Smooth muscle cell (in vitro differentiated cells): ENCODE measurements around the gene ABCC5. TPM values are rescaled to one million over a fixed set of nuclear protein-coding genes. Genes with fewer than 3 reads are reported as not detected.

Source experiments
- DNase-seq: peaks from one replicate; lab custom pipeline; 2025; ENCODE audit not compliant: unreplicated experiment; lab: John Stamatoyannopoulos, UW
- H2AFZ ChIP-seq: fragments of 200-600 bp; sonication (generic); 2 replicates; pipeline ENCODE4 v1.6.0; 2016; ENCODE audit warnings: antibody characterized with exemption, low read depth, mild to moderate bottlenecking
- H3F3A ChIP-seq: fragments of 200-600 bp; sonication (generic); 2 replicates; pipeline ENCODE4 v1.6.0; 2017; ENCODE audit warnings: antibody characterized with exemption, low read depth
- H3K27ac ChIP-seq: fragments of 200-600 bp; sonication (generic); 2 replicates; pipeline ENCODE4 v1.5.1; 2016; ENCODE audit warnings: low read depth, mild to moderate bottlenecking
- H3K27me3 ChIP-seq: fragments of 200-600 bp; sonication (generic); 2 replicates; pipeline ENCODE4 v1.6.1; 2016; ENCODE audit warnings: low read depth, mild to moderate bottlenecking
- H3K36me3 ChIP-seq: fragments of 200-600 bp; sonication (generic); 2 replicates; pipeline ENCODE4 v1.5.1; 2016; ENCODE audit warnings: low read depth
- H3K4me1 ChIP-seq: fragments of 200-600 bp; sonication (generic); 2 replicates; pipeline ENCODE4 v1.5.1; 2016; ENCODE audit warnings: low read depth
- H3K4me2 ChIP-seq: fragments of 200-600 bp; sonication (generic); 2 replicates; pipeline ENCODE4 v1.6.0; 2016; ENCODE audit warnings: mild to moderate bottlenecking
- H3K4me3 ChIP-seq: fragments of 200-600 bp; sonication (generic); 2 replicates; pipeline ENCODE4 v1.5.1; 2016; ENCODE audit warnings: mild to moderate bottlenecking
- H3K79me2 ChIP-seq: fragments of 200-600 bp; sonication (generic); 2 replicates; pipeline ENCODE4 v1.6.0; 2016; ENCODE audit warnings: low read depth, mild to moderate bottlenecking
- H3K9ac ChIP-seq: fragments of 200-600 bp; sonication (generic); 2 replicates; pipeline ENCODE4 v1.6.0; 2016; ENCODE audit warnings: low read depth
- H3K9me3 ChIP-seq: fragments of 200-600 bp; sonication (generic); replicated peaks from 2 replicates; pipeline ENCODE4 v1.5.1; 2016; ENCODE audit warnings: low read depth
- H4K20me1 ChIP-seq: fragments of 200-600 bp; sonication (generic); 2 replicates; pipeline ENCODE4 v1.6.0; 2016; ENCODE audit warnings: low read depth
- CTCF ChIP-seq: fragments of 200-600 bp; sonication (generic); IDR thresholded peaks from 2 replicates; pipeline ENCODE4 v1.5.1; 2017; ENCODE audit warnings: borderline replicate concordance, mild to moderate bottlenecking, antibody characterized with exemption; ENCODE audit not compliant: insufficient read depth, poor library complexity, severe bottlenecking
- WGBS: methylation state at CpG from one replicate; pipeline ENCODE4 v1.1.7; 2016; ENCODE audit warnings: low lambda C conversion rate; 5-methylcytosine and 5-hydroxymethylcytosine counted together
- polyA plus RNA-seq: library from polyadenylated mRNA; unstranded; fragments of >200 nt; fragmentation: Nextera tagmentation; extraction: Ambion mirVana; gene quantifications from 2 replicates; pipeline ENCODE4 v1.2.1, GENCODE V29; 2016
- total RNA-seq: library from RNA; depleted of rRNA; stranded (reverse); fragments of >200 nt; gene quantifications from 2 replicates; pipeline ENCODE4 v1.2.3, GENCODE V29; 2014

ABCC5 gene
- total and polyA plus RNA-seq, 2 experiments from 2014 or later = 18.2 to 20.0 TPM

GRCh38 chr3:183958775-183959174 lies 58.9 kb downstream of the ABCC5 start:
- Histone ChIP-seq H3K4me2 (no peak overlapping the region), H3K36me3 (no peaks in the 10 kb centered on the region), H4K20me1 (no peaks in the 10 kb centered on the region), H3K9ac (no peak overlapping the region), H3K79me2 (no peaks in the 10 kb centered on the region), H3K27me3 (no peaks in the 10 kb centered on the region), H2AFZ (no peak overlapping the region), H3K27ac (no peak overlapping the region), H3K4me3 (no peak overlapping the region), H3F3A (no peaks in the 10 kb centered on the region), H3K9me3 (no peaks in the 10 kb centered on the region), H3K4me1 (no peaks in the 10 kb centered on the region)
- WGBS = 93% methylated on average over 4 of the region's 4 CpGs
- DNase-seq = no peak
- TF ChIP-seq CTCF = no peak

- no peak for TF ChIP-seq CTCF
- Histone ChIP-seq H3K9ac (no peak overlapping the region), H2AFZ (no peak overlapping the region), H3K9me3 (no peaks in the 10 kb centered on the region), H3K27ac (no peak overlapping the region), H3F3A (no peaks in the 10 kb centered on the region), H3K4me2 (no peak overlapping the region), H4K20me1 (no peaks in the 10 kb centered on the region), H3K4me3 (no peak overlapping the region), H3K79me2 (no peaks in the 10 kb centered on the region), H3K4me1 (no peaks in the 10 kb centered on the region), H3K36me3 (no peaks in the 10 kb centered on the region), H3K27me3 (no peaks in the 10 kb centered on the region)
- WGBS = 100% methylated on average over 3 of the region's 3 CpGs
- no peak for DNase-seq
Measured at GRCh38 chr3:183958226-183958625, 59.5 kb downstream of the ABCC5 start.

- H4K20me1 ChIP-seq = no peaks in the 10 kb centered on the region
- no peak for DNase-seq
- no peaks in the 10 kb centered on the region for H3K4me1 ChIP-seq
- H3K36me3 ChIP-seq = peaks cover 6% of the 10 kb centered on the region
- no peak overlapping the region for H3K27ac ChIP-seq
- H3K27me3 ChIP-seq = no peaks in the 10 kb centered on the region
- TF ChIP-seq CTCF = no peak
- H3K79me2 ChIP-seq = no peaks in the 10 kb centered on the region
- no peaks in the 10 kb centered on the region for H3K9me3 ChIP-seq
- no peak overlapping the region for H3K4me3 ChIP-seq
- no peak overlapping the region for H2AFZ ChIP-seq
- H3F3A ChIP-seq = no peaks in the 10 kb centered on the region
- H3K4me2 ChIP-seq = no peak overlapping the region
- 61% methylated on average over 4 of the region's 4 CpGs for WGBS
- H3K9ac ChIP-seq = no peak overlapping the region
Measured at GRCh38 chr3:183954875-183955274, 62.8 kb downstream of the ABCC5 start.

GRCh38 chr3:183953471-183954070 lies 64.1 kb downstream of the ABCC5 start:
- Histone ChIP-seq H3K9me3 (no peaks in the 10 kb centered on the region), H3K4me2 (no peak overlapping the region), H3K27ac (no peak overlapping the region), H2AFZ (no peak overlapping the region), H3K36me3 (peaks cover 6% of the 10 kb centered on the region), H3K4me3 (no peak overlapping the region), H3K27me3 (no peaks in the 10 kb centered on the region), H3K4me1 (no peaks in the 10 kb centered on the region), H3F3A (no peaks in the 10 kb centered on the region), H3K9ac (no peak overlapping the region), H4K20me1 (no peaks in the 10 kb centered on the region), H3K79me2 (no peaks in the 10 kb centered on the region)
- no peak for TF ChIP-seq CTCF
- DNase-seq = no peak
- 93% methylated on average over 6 of the region's 6 CpGs for WGBS
